NB4 (cell line): Measurements from ENCODE around the gene SRBD1.

Experiments
- DNase-seq: peaks from one replicate; pipeline ENCODE4 v3.0.0; 2010; ENCODE audit warnings: low read depth
- H3K4me3 ChIP-seq: one replicate; pipeline ENCODE4 v1.5.1; 2011; ENCODE audit warnings: mild to moderate bottlenecking, low read depth, low read length, moderate library complexity
- MYC ChIP-seq: IDR thresholded peaks from 2 replicates; pipeline ENCODE4 v1.6.1; 2011; ENCODE audit warnings: low read depth, low read length
- POLR2A ChIP-seq: IDR thresholded peaks from 2 replicates; pipeline ENCODE4 v1.6.1; 2011; ENCODE audit warnings: mild to moderate bottlenecking; ENCODE audit not compliant: insufficient read length; ENCODE audit errors: extremely low read depth
- TF ChIP-seq, protein P1 (sequence below): IDR thresholded peaks from one replicate; pipeline ENCODE4 v1.5.1; 2012; ENCODE audit warnings: low read depth, low read length
- TF ChIP-seq, protein P2 (sequence below): IDR thresholded peaks from 2 replicates; pipeline ENCODE4 v1.6.1; 2011; ENCODE audit warnings: low read depth, low read length

Gene SRBD1

DNA sequence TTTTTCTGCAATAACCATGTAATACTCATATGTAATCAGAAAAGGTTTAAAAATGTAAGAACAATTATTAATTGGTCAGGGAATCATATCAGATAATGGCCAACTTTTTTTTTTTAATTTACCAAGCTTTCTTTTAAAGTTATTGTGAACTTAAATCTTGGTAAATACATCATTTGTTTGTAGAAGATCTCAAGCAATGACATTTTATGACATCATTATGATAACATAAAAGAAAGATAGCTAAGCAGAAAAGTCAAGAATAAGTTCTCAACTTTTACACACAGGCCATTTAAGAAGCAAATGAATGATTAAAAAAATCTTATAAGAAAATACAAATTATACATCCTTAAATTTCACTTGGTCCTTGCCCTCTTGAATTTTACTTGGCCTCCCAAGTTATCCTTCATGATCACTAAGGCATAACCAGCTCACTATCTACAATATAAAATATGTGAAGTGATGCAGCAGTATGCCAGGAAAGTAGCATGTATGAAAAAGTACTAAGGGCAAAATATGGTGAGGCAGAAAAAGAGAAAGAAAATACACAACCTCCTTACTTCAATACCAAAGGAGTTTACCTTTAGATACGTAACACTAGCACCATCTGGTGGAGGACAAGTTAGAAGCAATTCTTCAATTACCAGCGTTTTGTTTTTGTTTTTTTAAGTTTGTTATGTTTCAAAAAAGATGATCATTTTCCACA is 116.6 kb downstream of the SRBD1 start:
- no peak overlapping the region for H3K4me3 ChIP-seq

DNA sequence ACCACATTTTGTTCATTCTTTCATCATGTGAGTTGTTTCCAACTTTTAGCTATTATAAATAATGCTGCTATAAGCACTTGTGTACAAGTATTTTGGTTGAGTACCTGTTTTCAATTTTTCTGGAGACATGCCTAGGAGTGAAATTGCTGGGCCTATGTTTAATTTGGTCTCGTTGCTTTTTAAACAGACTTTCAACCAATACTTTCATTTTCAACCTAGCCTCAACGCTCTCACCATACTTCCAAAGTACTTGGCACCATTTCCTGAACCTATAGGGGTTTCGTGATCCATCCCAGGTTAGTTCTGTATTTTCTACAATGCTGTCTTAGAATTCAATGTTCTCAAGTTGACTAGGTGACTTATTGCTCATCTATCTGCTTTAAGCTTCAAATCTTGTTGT is 126.1 kb downstream of the SRBD1 start:
- no peak for TF ChIP-seq MYC
- DNase-seq = no peak
- H3K4me3 ChIP-seq = no peak overlapping the region

More for the DNA sequence above, 116.6 kb downstream of the SRBD1 start:
- TF ChIP-seq POLR2A (no peak), MYC (no peak)
- TF ChIP-seq, protein P1, sequence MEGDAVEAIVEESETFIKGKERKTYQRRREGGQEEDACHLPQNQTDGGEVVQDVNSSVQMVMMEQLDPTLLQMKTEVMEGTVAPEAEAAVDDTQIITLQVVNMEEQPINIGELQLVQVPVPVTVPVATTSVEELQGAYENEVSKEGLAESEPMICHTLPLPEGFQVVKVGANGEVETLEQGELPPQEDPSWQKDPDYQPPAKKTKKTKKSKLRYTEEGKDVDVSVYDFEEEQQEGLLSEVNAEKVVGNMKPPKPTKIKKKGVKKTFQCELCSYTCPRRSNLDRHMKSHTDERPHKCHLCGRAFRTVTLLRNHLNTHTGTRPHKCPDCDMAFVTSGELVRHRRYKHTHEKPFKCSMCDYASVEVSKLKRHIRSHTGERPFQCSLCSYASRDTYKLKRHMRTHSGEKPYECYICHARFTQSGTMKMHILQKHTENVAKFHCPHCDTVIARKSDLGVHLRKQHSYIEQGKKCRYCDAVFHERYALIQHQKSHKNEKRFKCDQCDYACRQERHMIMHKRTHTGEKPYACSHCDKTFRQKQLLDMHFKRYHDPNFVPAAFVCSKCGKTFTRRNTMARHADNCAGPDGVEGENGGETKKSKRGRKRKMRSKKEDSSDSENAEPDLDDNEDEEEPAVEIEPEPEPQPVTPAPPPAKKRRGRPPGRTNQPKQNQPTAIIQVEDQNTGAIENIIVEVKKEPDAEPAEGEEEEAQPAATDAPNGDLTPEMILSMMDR = peak; percentile 64
- TF ChIP-seq, protein P2, sequence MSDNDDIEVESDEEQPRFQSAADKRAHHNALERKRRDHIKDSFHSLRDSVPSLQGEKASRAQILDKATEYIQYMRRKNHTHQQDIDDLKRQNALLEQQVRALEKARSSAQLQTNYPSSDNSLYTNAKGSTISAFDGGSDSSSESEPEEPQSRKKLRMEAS = 0 out of 2 replicates have a peak, but pooled peaks have one; percentile 4
- DNase-seq = peak; percentile 72

DNA sequence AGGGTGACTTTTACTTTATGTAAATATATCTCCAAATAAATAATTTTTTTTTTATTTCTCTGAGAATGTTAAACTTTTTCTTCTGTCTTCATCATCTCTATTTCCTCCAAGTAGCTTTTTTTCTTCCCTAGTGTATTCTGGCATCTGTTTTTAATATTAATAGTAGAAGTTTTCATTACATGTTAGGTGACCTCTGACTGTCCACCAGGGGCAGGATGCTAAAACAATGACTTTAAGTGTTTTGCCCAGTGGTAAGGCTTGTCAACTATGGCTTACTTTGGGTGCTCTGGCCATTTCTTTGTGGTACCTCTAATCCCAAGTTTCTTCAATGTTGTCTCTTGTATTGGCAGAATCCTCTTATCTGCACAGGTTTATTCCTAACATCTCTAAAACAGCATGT is 127.1 kb downstream of the SRBD1 start:
- TF ChIP-seq, protein P1 = no peak
- TF ChIP-seq POLR2A = no peak
- no peak for TF ChIP-seq MYC
- TF ChIP-seq, protein P2 = no peak
- no peak for DNase-seq
- no peak overlapping the region for H3K4me3 ChIP-seq

DNA sequence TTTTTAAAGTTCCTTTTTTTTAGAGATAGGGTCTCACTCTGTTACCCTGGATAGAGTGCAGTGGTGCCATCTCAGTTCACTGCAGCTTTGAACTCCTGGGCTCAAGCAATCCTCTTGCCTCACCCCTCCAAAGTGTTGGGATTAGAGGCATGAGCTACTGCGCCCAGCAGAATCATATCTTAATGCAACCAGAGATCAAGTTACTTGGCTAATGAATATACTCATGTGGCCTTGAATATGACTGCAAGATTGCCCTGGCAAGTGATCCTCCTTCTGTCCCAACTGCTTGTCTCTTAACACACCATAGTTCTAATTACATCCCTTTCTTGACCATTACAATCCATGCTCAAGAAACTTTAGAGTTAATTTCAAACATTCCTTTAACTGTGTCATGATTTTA is 133.5 kb downstream of the SRBD1 start:
- TF ChIP-seq, protein P1 = no peak
- TF ChIP-seq MYC = no peak
- TF ChIP-seq POLR2A = no peak
- TF ChIP-seq, protein P2 = no peak
- no peak for DNase-seq
- H3K4me3 ChIP-seq = no peak overlapping the region

DNA sequence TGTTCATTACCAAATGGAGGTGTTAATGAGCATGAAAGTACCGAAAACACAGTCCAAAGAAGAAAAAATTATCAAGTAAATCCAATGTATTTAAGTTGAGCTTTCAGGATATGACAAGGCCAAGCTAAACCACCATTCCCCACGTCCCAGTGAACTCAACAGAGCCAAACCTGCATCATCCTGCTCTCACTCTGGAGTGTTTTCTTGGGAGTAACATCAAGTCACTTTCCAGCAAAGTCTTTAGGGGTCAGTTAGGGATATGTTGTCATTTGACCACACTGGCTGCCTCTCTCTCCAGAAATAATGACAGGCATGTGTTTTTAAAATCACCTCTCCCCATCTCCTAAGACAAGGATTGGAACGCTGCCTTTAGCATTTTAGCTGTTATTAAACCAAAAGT is 140.5 kb downstream of the SRBD1 start:
- TF ChIP-seq, protein P2 = no peak
- TF ChIP-seq MYC (no peak), POLR2A (no peak)
- TF ChIP-seq, protein P1 = no peak
- H3K4me3 ChIP-seq = no peak overlapping the region
- no peak for DNase-seq

DNA sequence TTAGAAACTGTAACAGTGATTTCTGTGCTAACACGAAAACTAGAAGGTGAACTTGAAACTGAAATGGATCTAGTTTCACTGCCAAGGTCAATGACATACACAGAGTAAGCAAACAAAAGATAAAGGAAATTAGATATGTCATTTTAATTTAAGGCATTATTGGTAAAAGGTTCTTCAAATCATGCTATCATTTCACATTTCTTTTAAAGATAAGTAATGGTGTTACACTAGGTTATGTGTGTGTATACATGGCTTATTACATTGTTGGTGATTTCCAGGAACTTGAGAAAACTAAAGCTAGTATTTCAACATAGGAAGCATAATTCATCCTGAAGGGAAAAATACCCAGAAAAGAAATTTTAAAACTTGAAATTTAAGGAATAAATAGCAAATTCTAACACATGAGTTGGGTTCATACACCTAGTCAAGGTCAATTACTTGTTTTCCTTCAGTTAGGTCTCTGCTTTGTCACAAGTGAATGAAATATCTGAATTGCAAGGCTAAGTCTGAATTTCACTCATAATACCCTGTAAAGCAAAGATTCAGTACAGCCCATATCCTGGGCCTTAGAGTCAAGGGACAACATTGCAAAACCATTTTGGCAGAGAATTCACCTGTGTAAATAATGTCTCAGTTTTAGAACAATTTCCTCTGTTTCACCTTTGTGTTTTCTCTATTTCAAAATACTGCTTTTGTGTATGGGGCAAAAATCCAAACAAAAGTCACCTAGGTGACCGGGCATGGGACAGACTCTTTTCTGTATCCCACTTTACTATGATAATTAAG is 141.6 kb downstream of the SRBD1 start:
- TF ChIP-seq POLR2A (no peak), MYC (no peak)
- TF ChIP-seq, protein P2 = no peak
- TF ChIP-seq, protein P1 = no peak
- no peak for DNase-seq
- H3K4me3 ChIP-seq = no peak overlapping the region
